ENCODE data around the gene KIF26B. TPM values are rescaled to one million over a fixed set of nuclear protein-coding genes. Genes with fewer than 3 reads are reported as not detected.

Gene KIF26B
- total and polyA plus RNA-seq, 2 of the 4 experiments (the other 2 are of a cell fraction): 0.53 to 0.54 TPM

DNA sequence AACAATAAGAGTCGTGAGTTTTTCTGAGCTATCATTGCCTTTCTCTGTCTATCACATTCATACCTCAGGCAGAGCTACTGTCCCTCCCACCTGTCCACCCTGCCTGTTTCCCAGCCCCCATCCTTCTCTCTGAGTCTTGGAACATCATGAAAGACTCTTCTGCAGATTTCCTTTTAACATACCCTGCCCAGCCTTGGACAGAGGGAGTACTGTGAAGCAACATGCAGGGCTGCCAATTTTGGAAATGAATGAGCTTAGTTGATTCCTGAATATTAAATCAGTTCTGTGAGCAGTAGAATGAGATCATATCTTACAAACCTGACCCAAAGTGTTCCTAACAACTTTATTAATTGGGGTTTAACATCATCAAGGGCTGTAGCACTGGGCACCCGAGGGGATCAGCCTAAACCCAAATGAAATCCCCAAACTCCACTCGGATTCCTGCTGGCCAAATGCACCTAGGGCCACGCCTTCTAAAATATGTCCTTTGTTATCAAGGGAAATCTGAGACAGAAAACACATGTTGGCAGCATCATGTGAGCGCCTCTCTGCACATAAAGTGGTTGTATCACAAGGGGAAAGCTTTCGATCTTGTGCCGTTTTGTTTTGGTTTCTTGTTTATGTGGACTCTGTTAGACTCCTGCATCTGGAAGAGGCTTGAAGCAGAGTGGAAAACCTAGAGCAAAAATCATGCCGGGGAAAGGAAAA is 357.6 kb downstream of the KIF26B start:
- peaks cover 2% of the 10 kb centered on the region; the same call in 1 of the 2 replicates for H3K4me1 ChIP-seq (ENCODE audit: control insufficient read depth, insufficient read depth, low read length)
- no peak overlapping the region for H2AK9ac ChIP-seq (replicated peaks; ENCODE audit: low read depth, low read length, poor library complexity)
- ChIA-PET CTCF (interaction anchor here (0.8 to 0.9 kb wide), 2 partner anchors 9 to 143 kb away, joined by 3 to 4 read pairs; no protein-coding TSS in a partner anchor), POLR2A (ENCODE audit: unreplicated experiment) (no interaction called here)
- H3K56ac ChIP-seq (ENCODE audit: extremely low read depth, insufficient read depth, low read length): no peak overlapping the region
- no peak overlapping the region for H3K18ac ChIP-seq (ENCODE audit: low read depth, low read length)
- H2BK20ac ChIP-seq (ENCODE audit: low read depth, low read length): no peak overlapping the region
- H4K91ac ChIP-seq (ENCODE audit: insufficient read depth, low read depth, low read length): 0 out of 2 replicates have a peak overlapping the region, but pooled peaks have one; percentile 9
- H2AK5ac ChIP-seq (ENCODE audit: low read depth, low read length): no peak overlapping the region
- TF ChIP-seq CEBPB (IDR thresholded peaks at IDR 0.05; ENCODE audit: low read depth, low read length) (no peak), POLR2A (IDR thresholded peaks at IDR 0.05; ENCODE audit: low read depth, low read length) (no peak), CHD1 (IDR thresholded peaks at IDR 0.05; ENCODE audit: low read depth, low read length) (no peak), RFX5 (IDR thresholded peaks at IDR 0.05; ENCODE audit: low read depth, low read length) (no peak), MAZ (IDR thresholded peaks at IDR 0.05; ENCODE audit: borderline replicate concordance, low read depth, low read length) (no peak), FOS (IDR thresholded peaks at IDR 0.05; ENCODE audit: low read depth, low read length) (no peak), SMC3 (IDR thresholded peaks at IDR 0.05; ENCODE audit: low read depth, low read length) (no peak), BHLHE40 (IDR thresholded peaks at IDR 0.05; ENCODE audit: low read depth, low read length) (no peak), MXI1 (IDR thresholded peaks at IDR 0.05; ENCODE audit: borderline replicate concordance, low read depth, low read length) (no peak), RAD21 (IDR thresholded peaks at IDR 0.05; ENCODE audit: low read length) (no peak)
- TF ChIP-seq, protein P1, sequence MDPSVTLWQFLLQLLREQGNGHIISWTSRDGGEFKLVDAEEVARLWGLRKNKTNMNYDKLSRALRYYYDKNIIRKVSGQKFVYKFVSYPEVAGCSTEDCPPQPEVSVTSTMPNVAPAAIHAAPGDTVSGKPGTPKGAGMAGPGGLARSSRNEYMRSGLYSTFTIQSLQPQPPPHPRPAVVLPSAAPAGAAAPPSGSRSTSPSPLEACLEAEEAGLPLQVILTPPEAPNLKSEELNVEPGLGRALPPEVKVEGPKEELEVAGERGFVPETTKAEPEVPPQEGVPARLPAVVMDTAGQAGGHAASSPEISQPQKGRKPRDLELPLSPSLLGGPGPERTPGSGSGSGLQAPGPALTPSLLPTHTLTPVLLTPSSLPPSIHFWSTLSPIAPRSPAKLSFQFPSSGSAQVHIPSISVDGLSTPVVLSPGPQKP (IDR thresholded peaks at IDR 0.05; ENCODE audit: borderline replicate concordance, low read depth, low read length): no peak
- ATAC-seq (ENCODE audit: low read depth) (no peak), DNase-seq (no peak)
- H3K9ac ChIP-seq (ENCODE audit: low read depth, low read length): peak overlapping the region; percentile 25; the same call in 1 of the 2 replicates
- H3K9me3 ChIP-seq (ENCODE audit: control insufficient read depth, insufficient read depth, low read length): no peaks in the 10 kb centered on the region
- BruUV-seq (replicated peaks): no TSS peak
- 30% methylated on average over 2 of the region's 8 CpGs; no CpG with 5 or more reads in 1 of the 2 experiments for WGBS, 2 experiments (ENCODE audit: extremely low coverage in 2 of 2, insufficient read length in 1 of 2)
- H4K20me1 ChIP-seq (ENCODE audit: insufficient read depth, low read length): no peaks in the 10 kb centered on the region
- H3K4me3 ChIP-seq (ENCODE audit: insufficient read depth, low read depth, low read length): no peak overlapping the region
- H3K4ac ChIP-seq (ENCODE audit: low read depth, low read length): no peak overlapping the region
- no peak overlapping the region for H2BK5ac ChIP-seq (ENCODE audit: low read depth, low read length, poor library complexity, severe bottlenecking)
- no peaks in the 10 kb centered on the region for H3K79me1 ChIP-seq (ENCODE audit: low read depth in 1 of 2, low read length in 2 of 2)
- H3K27me3 ChIP-seq (ENCODE audit: control insufficient read depth, insufficient read depth, low read length): no peaks in the 10 kb centered on the region
- intact Hi-C loops (cut with micrococcal nuclease): loop anchor here (10.0 kb wide), 3 partner anchors 362 to 932 kb away; no protein-coding TSS in a partner anchor
- no peak overlapping the region for H3K14ac ChIP-seq (replicated peaks; ENCODE audit: low read depth, low read length)
- no peak overlapping the region for H2BK15ac ChIP-seq (ENCODE audit: low read depth, low read length)
- H3K23ac ChIP-seq (ENCODE audit: low read depth, low read length): no peak overlapping the region
- H3K27ac ChIP-seq (ENCODE audit: insufficient read depth, low read length): no peak overlapping the region
- dilution Hi-C loops (cut with HindIII; ENCODE audit: low sequenced_read_pairs, unreplicated experiment): no loop called here
- in situ Hi-C loops (cut with MboI; ENCODE audit: low sequenced_read_pairs): loop anchor here (10.0 kb wide), 1 partner anchor 492 kb away; no protein-coding TSS in a partner anchor
- H3K4me2 ChIP-seq (ENCODE audit: low read depth, low read length): peak overlapping the region; percentile 33
- no peaks in the 10 kb centered on the region for H3K36me3 ChIP-seq (ENCODE audit: control insufficient read depth, insufficient read depth, low read length)
- no peak overlapping the region for H2BK120ac ChIP-seq (ENCODE audit: low read depth, low read length)
- no peaks in the 10 kb centered on the region for H3K9me1 ChIP-seq (ENCODE audit: insufficient read depth, low read length)
- no peak overlapping the region for H2AFZ ChIP-seq (replicated peaks; ENCODE audit: low read length, poor library complexity)
- no peak overlapping the region for H4K5ac ChIP-seq (ENCODE audit: low read depth, low read length)
- H4K8ac ChIP-seq (ENCODE audit: low read depth in 2 of 2, low read length in 2 of 2): no peak overlapping the region

Data from IMR-90 (cell line).